Transverse colon (tissue), 4 donors: ENCODE measurements around the gene SOX10. TPM values are rescaled to one million over a fixed set of nuclear protein-coding genes. Genes with fewer than 3 reads are reported as not detected.

ENCODE experiments used
- DNase-seq: peaks from one replicate; pipeline ENCODE4 v3.0.0-alpha.2; 2019
- H3K27ac ChIP-seq, 4 donors: fragments of 200-600 bp; sonication (generic); 2 replicates each; pipeline ENCODE4 v1.5.1; 2016 to 2018; ENCODE audit warnings: inconsistent platforms in 4 of 4
- H3K27me3 ChIP-seq: fragments of 200-600 bp; sonication (generic); 2 replicates; pipeline ENCODE4 v1.5.1; 2017; ENCODE audit warnings: inconsistent platforms
- H3K36me3 ChIP-seq, 4 donors: fragments of 200-600 bp; sonication (generic); 2 replicates each; pipeline ENCODE4 v1.5.1; 2017 to 2019; ENCODE audit warnings: inconsistent platforms in 4 of 4
- H3K4me1 ChIP-seq, 4 donors: fragments of 200-600 bp; sonication (generic); 2 replicates each; pipeline ENCODE4 v1.5.1; 2017 to 2020; ENCODE audit warnings: inconsistent platforms in 4 of 4
- H3K4me3 ChIP-seq, 4 donors: fragments of 200-600 bp; sonication (generic); 1 replicate in 1 of 4; 2 replicates in 3 of 4; pipeline versions ENCODE4 v1.5.1 to v1.6.1; 2017 to 2019; ENCODE audit warnings: inconsistent platforms in 4 of 4
- H3K9me3 ChIP-seq, 2 donors: fragments of 200-600 bp; sonication (generic); 2 replicates each; pipeline ENCODE4 v1.5.1; 2017 to 2019; ENCODE audit warnings: inconsistent platforms in 2 of 2
- EP300 ChIP-seq: sonication (generic); formaldehyde crosslinking; IDR thresholded peaks from one replicate; pipeline ENCODE4 v1.6.1; 2017; ENCODE audit warnings: antibody characterized with exemption, low read depth
- POLR2A ChIP-seq: fragments of 450-650 bp; IDR thresholded peaks from one replicate; pipeline ENCODE4 v1.6.1; 2016; ENCODE audit warnings: antibody characterized with exemption, mild to moderate bottlenecking, moderate library complexity
- POLR2AphosphoS5 ChIP-seq, 3 donors: sonication (generic); formaldehyde crosslinking; IDR thresholded peaks; one replicate each; pipeline ENCODE4 v1.6.1; 2016; ENCODE audit warnings: antibody characterized with exemption in 3 of 3
- WGBS, 2 donors: methylation state at CpG; one replicate each; pipeline ENCODE4 v1.1.5; 2018; ENCODE audit warnings: low coverage in 1 of 2; 5-methylcytosine and 5-hydroxymethylcytosine counted together
- in situ Hi-C, 4 donors: fragments of 200-750 bp; cut with MboI; loops; one replicate each; pipeline versions ENCODE4 v1.15.0 to v1.15.1; 2017; ENCODE audit warnings: low sequenced_read_pairs in 3 of 4, low pct_ligation_motif_present in 1 of 4, low pct_unique_long_range_greater_than_20kb in 1 of 4
- intact Hi-C: fragments of 100-400 bp; cut with DNase I; formaldehyde crosslinking; loops from one replicate; pipeline ENCODE4 v1.15.1; 2023; ENCODE audit warnings: low total_unique reads
- total RNA-seq, 4 donors: library from RNA; depleted of rRNA; stranded (reverse); fragments of >200 nt; gene quantifications; one replicate each; pipeline ENCODE4 v1.1.0, GENCODE V29; 2016
- TF ChIP-seq, protein P1 (sequence below), 5 experiments: fragments of 200-600 bp in 3 of 5; fragments of 450-650 bp in 2 of 5; sonication (generic) in 3 of 5; IDR thresholded peaks; 1 replicate in 2 of 5; 2 replicates in 3 of 5; pipeline ENCODE4 v1.5.1; 2016 to 2017; ENCODE audit warnings: antibody characterized with exemption in 5 of 5, inconsistent platforms in 3 of 5, mild to moderate bottlenecking in 2 of 5, moderate library complexity in 1 of 5

The SOX10 gene
- total RNA-seq, 4 donors from 2014 or later = 1.2 to 4.9 (median 3.5) TPM

- in situ Hi-C loops = loop anchor here in 3 of 4 donors (10.0 to 25.0 kb wide), 3 partner anchors 143 to 156 kb away; partner anchors contain the start of genes GALR3 (in 2 of the 3) and GCAT (in 1 of the 3)
- H3K4me1 ChIP-seq = peaks cover 0 to 5% (median 1%) of the 10 kb centered on the region in 4 donors
- H3K27me3 ChIP-seq = no peaks in the 10 kb centered on the region
- peaks cover 0 to 18% (median 5%) of the 10 kb centered on the region in 4 donors for H3K36me3 ChIP-seq
- intact Hi-C loops = no loop called here
- TF ChIP-seq POLR2A (no peak), POLR2AphosphoS5 (IDR thresholded peaks at IDR 0.05) (no peak), EP300 (no peak)
- TF ChIP-seq, protein P1, sequence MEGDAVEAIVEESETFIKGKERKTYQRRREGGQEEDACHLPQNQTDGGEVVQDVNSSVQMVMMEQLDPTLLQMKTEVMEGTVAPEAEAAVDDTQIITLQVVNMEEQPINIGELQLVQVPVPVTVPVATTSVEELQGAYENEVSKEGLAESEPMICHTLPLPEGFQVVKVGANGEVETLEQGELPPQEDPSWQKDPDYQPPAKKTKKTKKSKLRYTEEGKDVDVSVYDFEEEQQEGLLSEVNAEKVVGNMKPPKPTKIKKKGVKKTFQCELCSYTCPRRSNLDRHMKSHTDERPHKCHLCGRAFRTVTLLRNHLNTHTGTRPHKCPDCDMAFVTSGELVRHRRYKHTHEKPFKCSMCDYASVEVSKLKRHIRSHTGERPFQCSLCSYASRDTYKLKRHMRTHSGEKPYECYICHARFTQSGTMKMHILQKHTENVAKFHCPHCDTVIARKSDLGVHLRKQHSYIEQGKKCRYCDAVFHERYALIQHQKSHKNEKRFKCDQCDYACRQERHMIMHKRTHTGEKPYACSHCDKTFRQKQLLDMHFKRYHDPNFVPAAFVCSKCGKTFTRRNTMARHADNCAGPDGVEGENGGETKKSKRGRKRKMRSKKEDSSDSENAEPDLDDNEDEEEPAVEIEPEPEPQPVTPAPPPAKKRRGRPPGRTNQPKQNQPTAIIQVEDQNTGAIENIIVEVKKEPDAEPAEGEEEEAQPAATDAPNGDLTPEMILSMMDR (IDR thresholded peaks at IDR 0.05) = no peak
- 92 to 93% methylated on average over 8 to 14 of the region's 14 CpGs for WGBS, 2 donors
- H3K4me3 ChIP-seq = no peak overlapping the region
- H3K9me3 ChIP-seq = no peaks in the 10 kb centered on the region
- H3K27ac ChIP-seq = no peak overlapping the region
- DNase-seq = no peak
Measured at GRCh38 chr22:37967637-37968451, 16.5 kb downstream of the SOX10 start.

- peaks cover 0 to 18% (median 7%) of the 10 kb centered on the region in 4 donors for H3K36me3 ChIP-seq
- H3K27me3 ChIP-seq = no peaks in the 10 kb centered on the region
- H3K4me1 ChIP-seq = peaks cover 0 to 5% (median 1%) of the 10 kb centered on the region in 4 donors
- TF ChIP-seq EP300 (no peak), POLR2AphosphoS5 (IDR thresholded peaks at IDR 0.05) (no peak), POLR2A (no peak)
- TF ChIP-seq, protein P1 (IDR thresholded peaks at IDR 0.05) = no peak
- in situ Hi-C loops (loop anchor here in 3 of 4 donors (10.0 to 25.0 kb wide), 3 partner anchors 142 to 155 kb away; partner anchors contain the start of genes GALR3 (in 2 of the 3) and GCAT (in 1 of the 3)), intact Hi-C loops (no loop called here)
- DNase-seq = no peak
- WGBS, 2 donors = 50 to 57% methylated on average over 1 of the region's 1 CpG
- H3K27ac ChIP-seq = no peak overlapping the region
- H3K4me3 ChIP-seq = no peak overlapping the region
- no peaks in the 10 kb centered on the region for H3K9me3 ChIP-seq
Measured at GRCh38 chr22:37967147-37967546, 17.2 kb downstream of the SOX10 start.

DNA sequence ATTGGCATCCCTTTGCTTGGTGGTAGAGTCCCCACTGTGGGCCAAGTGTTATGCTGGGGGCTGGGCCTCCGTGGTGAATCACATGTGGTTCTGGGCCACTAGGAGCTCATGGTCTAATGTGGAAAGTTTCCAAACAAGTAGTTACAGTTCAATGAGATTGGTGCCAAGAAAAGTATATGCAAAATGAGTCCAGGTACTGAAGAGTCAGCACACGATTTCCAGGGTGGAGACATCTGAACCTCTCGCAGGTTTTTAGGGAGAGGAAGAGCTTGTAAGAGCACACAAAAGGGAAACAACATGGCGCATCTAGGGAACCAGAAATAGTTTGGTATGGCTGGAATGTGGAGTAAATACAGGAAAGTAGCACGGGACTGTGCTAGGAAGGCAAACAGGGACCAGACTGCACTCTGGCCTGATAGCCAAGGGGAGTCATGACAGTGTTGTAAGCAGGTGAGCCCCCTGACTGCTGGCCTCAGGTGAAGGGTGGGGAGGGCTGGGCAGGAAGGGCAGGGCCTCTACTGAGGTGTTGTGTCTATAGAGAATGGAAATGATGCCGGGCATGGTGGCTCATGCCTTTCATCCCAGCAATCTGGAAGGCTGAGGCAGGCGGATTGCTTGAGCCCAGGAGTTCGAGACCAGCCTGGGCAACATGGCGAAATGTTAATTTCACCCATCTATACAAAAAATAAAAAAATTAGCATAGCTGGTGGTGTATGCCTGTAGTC lies 18.3 kb downstream of the SOX10 start:
- no peaks in the 10 kb centered on the region for H3K9me3 ChIP-seq
- H3K4me1 ChIP-seq = peaks cover 0 to 5% (median 1%) of the 10 kb centered on the region in 4 donors
- no peak overlapping the region for H3K4me3 ChIP-seq
- no peak overlapping the region for H3K27ac ChIP-seq
- intact Hi-C loops (no loop called here), in situ Hi-C loops (loop anchor here in 3 of 4 donors (10.0 to 25.0 kb wide), 3 partner anchors 141 to 154 kb away; partner anchors contain the start of genes GALR3 (in 2 of the 3) and GCAT (in 1 of the 3))
- H3K27me3 ChIP-seq = no peaks in the 10 kb centered on the region
- TF ChIP-seq, protein P1 (IDR thresholded peaks at IDR 0.05) = no peak
- no peak for TF ChIP-seq POLR2AphosphoS5 (IDR thresholded peaks at IDR 0.05)
- H3K36me3 ChIP-seq = peaks cover 0 to 24% (median 8%) of the 10 kb centered on the region in 4 donors
- 67 to 85% methylated on average over 5 to 9 of the region's 9 CpGs for WGBS, 2 donors
- DNase-seq = no peak

- in situ Hi-C loops = loop anchor here in 3 of 4 donors (10.0 to 25.0 kb wide), 3 partner anchors 136 to 149 kb away; partner anchors contain the start of genes GALR3 (in 2 of the 3) and GCAT (in 1 of the 3)
- intact Hi-C loops = loop anchor here (5.0 kb wide), 1 partner anchor 144 kb away; no protein-coding TSS in a partner anchor
- Histone ChIP-seq H3K4me3 (no peak overlapping the region), H3K27me3 (no peaks in the 10 kb centered on the region), H3K36me3 (peaks cover 0 to 47% (median 17%) of the 10 kb centered on the region in 4 donors), H3K9me3 (no peaks in the 10 kb centered on the region), H3K4me1 (peaks cover 0 to 5% (median 1%) of the 10 kb centered on the region in 4 donors), H3K27ac (no peak overlapping the region)
- DNase-seq = no peak
- TF ChIP-seq, protein P1 (IDR thresholded peaks at IDR 0.05) = no peak
- no peak for TF ChIP-seq EP300
- 98% methylated on average over 4 of the region's 4 CpGs; no CpG with 5 or more reads in 1 of the 2 donors for WGBS, 2 donors
Measured at GRCh38 chr22:37961062-37961461, 23.3 kb downstream of the SOX10 start.
